ENCODE data around the gene MKLN1.

MKLN1 gene

DNA sequence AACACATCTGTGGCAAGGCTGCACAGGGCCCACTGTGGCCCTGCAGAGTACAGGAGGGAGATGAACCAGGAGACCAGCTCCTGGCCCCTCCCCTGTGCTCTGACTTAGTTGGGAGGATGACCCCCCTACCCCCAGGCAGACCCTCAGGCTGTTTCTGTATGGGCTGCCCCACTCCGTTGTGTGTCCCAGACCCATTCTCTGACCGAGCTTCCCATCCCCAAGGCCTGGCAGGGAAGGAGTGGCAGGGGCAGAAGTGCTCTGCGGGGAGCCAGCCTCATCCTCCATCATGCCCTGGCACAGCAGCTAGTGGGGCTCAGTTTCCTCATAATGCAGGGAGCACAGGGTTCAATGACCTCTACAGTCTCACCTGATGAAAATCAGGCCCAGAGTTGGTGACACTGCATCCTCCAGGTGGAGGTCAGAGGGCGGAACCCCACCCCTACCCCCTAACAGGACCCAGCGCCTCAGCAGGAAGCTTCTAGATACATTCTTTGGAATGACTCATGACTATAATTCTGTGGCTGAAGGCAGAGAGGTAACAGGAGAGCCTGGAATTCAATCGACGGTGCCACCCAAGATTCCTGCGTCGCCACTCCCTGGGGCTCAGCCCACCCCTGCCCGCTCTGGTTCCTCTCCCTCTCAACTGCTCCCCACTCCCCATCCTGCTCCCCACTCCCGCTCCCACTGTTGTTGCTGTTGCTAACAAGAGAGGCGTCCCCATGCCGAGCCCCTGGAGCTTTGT, 210.6 kb downstream of the MKLN1 start:
- Histone ChIP-seq H2AFZ (ENCODE audit: low read depth) (no peak overlapping the region), H3K27me3 (ENCODE audit: insufficient read depth, low read depth) (no peaks in the 10 kb centered on the region), H3K4me2 (no peak overlapping the region), H3K9ac (no peak overlapping the region), H3K27ac (no peak overlapping the region), H3K4me3 (IDR thresholded peaks at IDR 0.05; ENCODE audit: insufficient read depth, low read depth, low read length) (no peak overlapping the region), H3K4me1 (ENCODE audit: low read depth, poor library complexity, severe bottlenecking) (no peaks in the 10 kb centered on the region), H3K36me3 (ENCODE audit: insufficient read depth) (no peaks in the 10 kb centered on the region), H3K79me2 (ENCODE audit: insufficient read depth, low read depth) (no peaks in the 10 kb centered on the region), H4K20me1 (ENCODE audit: insufficient read depth) (no peaks in the 10 kb centered on the region)
- TF ChIP-seq, protein P1, sequence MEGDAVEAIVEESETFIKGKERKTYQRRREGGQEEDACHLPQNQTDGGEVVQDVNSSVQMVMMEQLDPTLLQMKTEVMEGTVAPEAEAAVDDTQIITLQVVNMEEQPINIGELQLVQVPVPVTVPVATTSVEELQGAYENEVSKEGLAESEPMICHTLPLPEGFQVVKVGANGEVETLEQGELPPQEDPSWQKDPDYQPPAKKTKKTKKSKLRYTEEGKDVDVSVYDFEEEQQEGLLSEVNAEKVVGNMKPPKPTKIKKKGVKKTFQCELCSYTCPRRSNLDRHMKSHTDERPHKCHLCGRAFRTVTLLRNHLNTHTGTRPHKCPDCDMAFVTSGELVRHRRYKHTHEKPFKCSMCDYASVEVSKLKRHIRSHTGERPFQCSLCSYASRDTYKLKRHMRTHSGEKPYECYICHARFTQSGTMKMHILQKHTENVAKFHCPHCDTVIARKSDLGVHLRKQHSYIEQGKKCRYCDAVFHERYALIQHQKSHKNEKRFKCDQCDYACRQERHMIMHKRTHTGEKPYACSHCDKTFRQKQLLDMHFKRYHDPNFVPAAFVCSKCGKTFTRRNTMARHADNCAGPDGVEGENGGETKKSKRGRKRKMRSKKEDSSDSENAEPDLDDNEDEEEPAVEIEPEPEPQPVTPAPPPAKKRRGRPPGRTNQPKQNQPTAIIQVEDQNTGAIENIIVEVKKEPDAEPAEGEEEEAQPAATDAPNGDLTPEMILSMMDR (conservative IDR thresholded peaks at IDR 0.05; ENCODE audit: low read depth, low read length) = no peak

GRCh38 chr7:131538813-131539179, 211.1 kb downstream of the MKLN1 start:
- H3K4me2 ChIP-seq = no peak overlapping the region
- no peak overlapping the region for H2AFZ ChIP-seq (ENCODE audit: low read depth)
- no peak overlapping the region for H3K9ac ChIP-seq
- no peak overlapping the region for H3K27ac ChIP-seq
- TF ChIP-seq, protein P1 (conservative IDR thresholded peaks at IDR 0.05; ENCODE audit: low read depth, low read length) = no peak
- no peaks in the 10 kb centered on the region for H3K27me3 ChIP-seq (ENCODE audit: insufficient read depth, low read depth)
- H3K4me1 ChIP-seq (ENCODE audit: low read depth, poor library complexity, severe bottlenecking) = no peaks in the 10 kb centered on the region
- H3K79me2 ChIP-seq (ENCODE audit: insufficient read depth, low read depth) = no peaks in the 10 kb centered on the region
- no peak overlapping the region for H3K4me3 ChIP-seq (IDR thresholded peaks at IDR 0.05; ENCODE audit: insufficient read depth, low read depth, low read length)
- no peaks in the 10 kb centered on the region for H3K36me3 ChIP-seq (ENCODE audit: insufficient read depth)
- no peaks in the 10 kb centered on the region for H4K20me1 ChIP-seq (ENCODE audit: insufficient read depth)

DNA sequence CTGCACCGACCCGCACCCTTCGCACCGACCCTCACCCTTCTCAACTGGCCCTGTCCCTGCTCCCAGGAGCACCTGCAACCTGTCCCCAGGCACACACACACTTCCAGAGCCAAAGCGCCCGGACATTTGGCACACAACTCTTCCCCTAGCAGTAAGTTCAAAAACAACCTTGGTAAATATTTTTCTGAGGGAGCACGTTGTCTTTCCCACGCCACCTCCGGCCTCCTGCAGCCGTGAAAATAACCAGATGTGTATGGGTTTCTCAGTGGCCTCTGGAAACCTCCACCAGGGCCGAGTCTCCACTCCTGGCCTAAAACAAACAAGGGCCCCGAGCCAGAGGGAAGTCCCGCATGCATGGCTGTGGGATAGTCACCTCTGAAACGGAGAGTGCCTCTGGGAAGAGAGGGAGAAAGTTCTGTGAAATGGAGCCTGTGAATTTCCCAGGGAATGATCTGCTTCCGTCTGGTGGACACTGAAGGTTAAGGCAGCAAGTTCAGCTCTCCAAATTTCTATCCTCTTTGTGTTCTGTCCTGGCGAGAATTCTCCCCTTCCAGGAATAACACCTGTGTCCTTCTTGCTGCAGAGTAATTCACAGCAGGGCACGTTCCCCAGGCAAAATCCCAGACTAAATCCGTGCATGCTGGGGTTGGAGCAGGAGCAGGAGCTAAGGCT, 213.0 kb downstream of the MKLN1 start:
- no peaks in the 10 kb centered on the region for H3K36me3 ChIP-seq (ENCODE audit: insufficient read depth)
- H2AFZ ChIP-seq (ENCODE audit: low read depth) = no peak overlapping the region

GRCh38 chr7:131543298-131543697, 215.6 kb downstream of the MKLN1 start:
- Histone ChIP-seq H3K36me3 (ENCODE audit: insufficient read depth) (no peaks in the 10 kb centered on the region), H3K4me3 (IDR thresholded peaks at IDR 0.05; ENCODE audit: insufficient read depth, low read depth, low read length) (no peak overlapping the region), H3K27me3 (ENCODE audit: insufficient read depth, low read depth) (no peaks in the 10 kb centered on the region), H4K20me1 (ENCODE audit: insufficient read depth) (no peaks in the 10 kb centered on the region), H2AFZ (ENCODE audit: low read depth) (no peak overlapping the region), H3K79me2 (ENCODE audit: insufficient read depth, low read depth) (no peaks in the 10 kb centered on the region), H3K4me2 (no peak overlapping the region), H3K4me1 (ENCODE audit: low read depth, poor library complexity, severe bottlenecking) (peaks cover 19% of the 10 kb centered on the region), H3K27ac (no peak overlapping the region), H3K9ac (no peak overlapping the region)
- TF ChIP-seq, protein P1 (conservative IDR thresholded peaks at IDR 0.05; ENCODE audit: low read depth, low read length) = no peak

More for the DNA sequence above, 213.0 kb downstream of the MKLN1 start:
- Histone ChIP-seq H3K4me1 (ENCODE audit: low read depth, poor library complexity, severe bottlenecking) (peaks cover 11% of the 10 kb centered on the region), H4K20me1 (ENCODE audit: insufficient read depth) (no peaks in the 10 kb centered on the region), H3K27ac (no peak overlapping the region), H3K9ac (no peak overlapping the region), H3K27me3 (ENCODE audit: insufficient read depth, low read depth) (no peaks in the 10 kb centered on the region), H3K4me2 (no peak overlapping the region), H3K79me2 (ENCODE audit: insufficient read depth, low read depth) (no peaks in the 10 kb centered on the region), H3K4me3 (IDR thresholded peaks at IDR 0.05; ENCODE audit: insufficient read depth, low read depth, low read length) (no peak overlapping the region)
- TF ChIP-seq, protein P1 (conservative IDR thresholded peaks at IDR 0.05; ENCODE audit: low read depth, low read length) = no peak
